Measurements from ENCODE around the gene OR10AD1.

OR10AD1 gene

DNA sequence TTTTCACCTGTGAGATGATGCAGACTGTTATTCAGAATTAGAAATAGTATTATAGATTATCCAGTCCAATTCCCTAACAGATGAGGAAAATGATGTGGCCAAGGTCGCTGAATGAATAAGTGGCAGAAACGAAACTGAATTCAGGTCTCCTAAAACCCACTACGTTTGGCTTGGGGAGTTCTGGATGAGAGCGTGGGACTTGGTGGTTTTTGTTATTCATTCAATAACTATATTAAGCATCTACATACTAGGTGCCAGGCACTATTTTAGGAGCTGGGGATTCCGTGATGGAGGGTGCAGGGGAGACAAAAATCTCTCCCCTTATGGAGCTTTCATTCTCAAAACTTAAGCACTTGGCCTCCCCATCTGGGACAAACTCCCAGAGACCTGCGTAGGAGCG is 20.5 kb downstream of the OR10AD1 start:
- Mint-ChIP-seq H3K4me1 (peaks cover 32% of the 10 kb centered on the region), H3K9me3 (no peaks in the 10 kb centered on the region), H3K27ac (peak overlapping the region; percentile 43 to 81), H3K4me3 (peak overlapping the region; percentile 91), H3K27me3 (peaks cover 59% of the 10 kb centered on the region)
- DNase-seq (no peak), ATAC-seq (no peak)

DNA sequence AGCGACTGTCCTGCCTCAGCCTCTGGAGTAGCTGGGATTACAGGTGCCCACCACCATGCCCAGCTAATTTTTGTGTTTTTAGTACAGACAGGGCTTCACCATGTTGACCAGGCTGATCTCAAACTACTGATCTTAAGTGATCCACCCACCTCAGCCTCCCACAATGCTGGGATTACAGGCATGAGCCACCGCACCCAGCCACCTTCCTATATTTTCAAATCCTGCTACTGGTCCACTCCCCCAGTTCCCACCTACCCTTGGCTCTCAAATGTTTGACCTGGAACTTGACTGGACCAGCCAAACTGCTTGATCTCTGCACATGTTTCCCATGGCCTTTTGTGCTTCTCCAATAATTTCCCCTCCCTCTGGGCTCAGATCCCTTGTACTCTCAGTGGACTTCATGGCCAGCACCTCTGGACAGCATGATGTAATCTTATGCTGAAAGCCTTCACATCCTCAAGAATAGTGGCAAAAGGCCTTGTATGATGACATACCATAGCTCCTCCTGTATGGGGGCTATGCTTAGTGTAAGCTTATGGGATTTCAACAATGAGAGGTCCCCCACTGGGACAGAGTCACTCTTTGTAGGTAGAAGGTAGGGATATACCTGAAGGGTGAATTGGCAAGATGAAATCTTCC is 22.1 kb downstream of the OR10AD1 start:
- no peaks in the 10 kb centered on the region for H3K9me3 Mint-ChIP-seq
- H3K4me3 Mint-ChIP-seq = no peak overlapping the region
- no peak overlapping the region for H3K27ac Mint-ChIP-seq
- peaks cover 36% of the 10 kb centered on the region for H3K4me1 Mint-ChIP-seq
- ATAC-seq = no peak
- DNase-seq = no peak
- peaks cover 54% of the 10 kb centered on the region for H3K27me3 Mint-ChIP-seq

DNA sequence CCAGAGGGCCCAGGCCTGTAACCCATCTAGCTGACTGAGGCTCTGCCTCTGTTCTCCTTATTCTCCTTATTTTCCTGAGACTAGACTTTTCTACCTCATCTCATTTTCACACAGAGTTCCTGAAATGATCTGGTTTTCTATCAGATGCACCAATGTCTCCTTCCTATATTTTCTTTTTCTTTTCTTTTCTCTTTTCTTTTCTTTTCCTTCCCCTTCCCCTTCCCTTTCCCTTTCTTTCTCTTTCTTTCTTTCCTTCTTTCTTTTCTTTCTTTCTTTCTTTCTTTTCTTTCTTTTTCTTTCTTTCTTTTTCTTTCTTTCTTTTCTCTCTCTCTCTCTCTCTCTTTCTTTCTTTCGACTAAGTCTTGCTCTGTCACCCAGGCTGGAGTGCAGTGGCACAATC is 22.7 kb downstream of the OR10AD1 start:
- Mint-ChIP-seq H3K27me3 (peaks cover 48% of the 10 kb centered on the region), H3K4me3 (no peak overlapping the region), H3K4me1 (peaks cover 36% of the 10 kb centered on the region), H3K27ac (no peak overlapping the region), H3K9me3 (no peaks in the 10 kb centered on the region)
- no peak for ATAC-seq
- no peak for DNase-seq

DNA sequence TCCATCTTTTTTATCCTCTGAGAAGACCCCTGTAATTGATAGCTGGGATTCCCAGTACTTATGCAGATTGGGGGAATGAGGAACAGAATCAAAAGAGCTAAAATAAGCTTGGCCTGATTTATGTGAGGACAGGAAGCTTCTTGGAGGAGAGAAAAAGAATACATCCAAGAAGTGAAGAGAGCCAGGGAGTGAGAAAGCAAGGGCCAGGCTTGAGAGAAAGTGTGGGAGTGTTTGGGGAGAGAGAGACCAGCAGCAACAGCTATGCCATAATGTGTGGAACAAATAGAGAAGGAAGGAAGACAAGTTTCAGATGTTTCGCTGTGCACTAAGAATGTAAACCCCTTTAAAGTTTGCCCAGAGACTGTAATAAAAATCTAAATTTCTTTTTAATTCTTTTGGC is 23.6 kb downstream of the OR10AD1 start:
- no peaks in the 10 kb centered on the region for H3K9me3 Mint-ChIP-seq
- DNase-seq (no peak), ATAC-seq (no peak)
- peaks cover 39% of the 10 kb centered on the region for H3K27me3 Mint-ChIP-seq
- H3K27ac Mint-ChIP-seq = no peak overlapping the region
- no peak overlapping the region for H3K4me3 Mint-ChIP-seq
- H3K4me1 Mint-ChIP-seq = peaks cover 30% of the 10 kb centered on the region

DNA sequence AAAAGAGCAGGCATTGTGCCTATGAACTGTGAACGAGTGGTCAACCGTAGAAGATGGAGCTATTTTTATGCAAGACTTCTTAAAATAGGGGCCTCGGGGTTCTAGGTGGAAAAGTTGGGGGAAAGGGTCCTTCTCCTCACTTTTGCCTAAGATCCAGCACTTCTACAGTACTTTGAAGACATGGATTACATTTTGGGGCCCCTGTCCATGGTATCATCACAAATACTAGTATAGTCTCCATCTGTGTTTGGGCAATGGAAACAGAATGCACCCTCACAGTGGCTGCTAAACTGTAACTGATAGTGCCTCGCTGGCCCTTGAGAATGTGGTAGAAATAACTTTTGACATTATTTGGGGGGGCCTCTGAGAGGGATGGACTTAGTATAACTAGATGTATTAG is 25.1 kb downstream of the OR10AD1 start:
- ATAC-seq (no peak), DNase-seq (no peak)
- H3K4me3 Mint-ChIP-seq = no peak overlapping the region

DNA sequence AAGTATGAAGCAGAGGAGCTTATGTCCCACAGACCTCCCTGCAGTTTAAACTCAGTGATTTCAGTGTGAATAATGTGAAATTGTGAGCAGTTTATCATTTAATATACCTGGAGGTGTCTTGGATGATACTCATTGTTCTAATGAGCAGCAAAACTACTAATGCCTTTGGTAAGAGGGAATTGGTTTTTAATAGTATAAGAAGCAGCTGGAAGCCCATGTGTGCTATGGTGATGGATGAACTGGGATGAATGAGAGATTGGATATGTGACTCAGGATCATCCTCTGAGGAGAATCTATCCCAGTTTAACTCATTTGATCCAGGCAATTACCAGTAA is 26.7 kb downstream of the OR10AD1 start:
- Mint-ChIP-seq H3K9me3 (no peaks in the 10 kb centered on the region), H3K4me1 (peaks cover 17% of the 10 kb centered on the region), H3K27ac (peak overlapping the region; percentile 20 to 92), H3K4me3 (peak overlapping the region; percentile 48 to 50), H3K27me3 (peaks cover 24% of the 10 kb centered on the region)
- no peak for ATAC-seq
- no peak for DNase-seq

More for the DNA sequence above, 25.1 kb downstream of the OR10AD1 start:
- Mint-ChIP-seq H3K4me1 (peaks cover 25% of the 10 kb centered on the region), H3K27ac (no peak overlapping the region), H3K27me3 (peaks cover 31% of the 10 kb centered on the region), H3K9me3 (no peaks in the 10 kb centered on the region)

DNA sequence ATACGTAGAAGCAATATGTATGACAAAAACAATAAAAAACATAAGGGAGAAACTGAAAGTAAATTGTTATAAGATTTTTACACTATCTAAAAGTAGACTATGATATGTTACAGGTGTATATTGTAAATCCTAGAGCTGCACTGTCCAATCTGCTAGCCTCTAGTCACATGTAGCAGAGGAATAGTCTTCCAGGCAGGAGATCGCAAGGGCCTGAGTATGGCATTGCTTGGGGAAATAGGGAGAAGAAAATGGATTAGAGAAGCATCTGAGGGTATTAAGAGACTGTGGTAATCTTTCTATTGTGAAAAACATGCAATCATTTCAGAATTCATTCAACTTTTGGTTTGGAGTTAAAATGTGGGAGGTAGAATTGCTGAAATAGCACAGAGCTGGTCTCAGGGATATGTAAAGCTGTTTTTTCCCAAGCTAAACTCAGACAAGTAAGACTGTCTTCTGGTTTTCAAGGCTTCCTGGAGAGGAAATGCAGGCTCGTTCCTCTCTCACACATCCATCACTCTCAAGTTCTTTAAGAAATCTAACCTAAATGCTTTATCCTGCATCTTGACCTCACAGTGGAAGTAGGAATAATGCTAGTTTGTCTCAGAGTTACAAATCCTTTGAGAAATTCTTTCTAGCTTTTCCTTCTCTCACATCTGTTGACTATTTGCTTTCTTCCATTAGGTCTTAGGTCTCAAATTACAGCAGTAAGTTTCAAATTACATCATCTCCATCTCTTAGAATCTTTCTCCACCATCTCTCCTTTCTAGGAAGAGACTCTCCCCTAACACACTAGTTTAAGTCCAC is 27.3 kb downstream of the OR10AD1 start:
- Mint-ChIP-seq H3K27me3 (peaks cover 18% of the 10 kb centered on the region), H3K9me3 (no peaks in the 10 kb centered on the region), H3K27ac (peak overlapping the region; percentile 72 to 92), H3K4me3 (peak overlapping the region; percentile 48 to 50), H3K4me1 (peaks cover 17% of the 10 kb centered on the region)
- ATAC-seq (no peak), DNase-seq (no peak)

DNA sequence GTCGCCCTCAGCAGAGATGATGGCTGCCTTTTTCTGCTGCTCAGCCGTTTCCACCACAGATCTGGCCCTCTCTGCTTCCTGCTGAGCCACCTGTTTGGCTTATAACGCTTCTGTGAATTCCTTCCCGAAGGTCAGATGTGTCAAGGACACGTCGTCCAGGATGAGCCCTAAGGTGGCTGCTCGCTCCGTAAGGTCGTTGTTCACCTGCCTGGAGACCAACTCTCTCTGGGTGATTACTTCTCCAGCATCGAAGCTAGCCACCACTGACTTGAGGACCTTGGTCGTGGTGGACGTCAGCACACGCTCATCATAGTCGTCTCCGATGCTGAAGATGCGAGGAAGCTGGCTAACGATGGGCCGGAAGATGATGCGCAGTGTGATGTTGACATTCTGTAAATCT is 34.1 kb downstream of the OR10AD1 start:
- ATAC-seq (no peak), DNase-seq (no peak)
- H3K4me1 Mint-ChIP-seq = no peaks in the 10 kb centered on the region
- no peak overlapping the region for H3K27ac Mint-ChIP-seq
- H3K4me3 Mint-ChIP-seq = no peak overlapping the region
- peaks cover 15% of the 10 kb centered on the region for H3K27me3 Mint-ChIP-seq
- no peaks in the 10 kb centered on the region for H3K9me3 Mint-ChIP-seq

DNA sequence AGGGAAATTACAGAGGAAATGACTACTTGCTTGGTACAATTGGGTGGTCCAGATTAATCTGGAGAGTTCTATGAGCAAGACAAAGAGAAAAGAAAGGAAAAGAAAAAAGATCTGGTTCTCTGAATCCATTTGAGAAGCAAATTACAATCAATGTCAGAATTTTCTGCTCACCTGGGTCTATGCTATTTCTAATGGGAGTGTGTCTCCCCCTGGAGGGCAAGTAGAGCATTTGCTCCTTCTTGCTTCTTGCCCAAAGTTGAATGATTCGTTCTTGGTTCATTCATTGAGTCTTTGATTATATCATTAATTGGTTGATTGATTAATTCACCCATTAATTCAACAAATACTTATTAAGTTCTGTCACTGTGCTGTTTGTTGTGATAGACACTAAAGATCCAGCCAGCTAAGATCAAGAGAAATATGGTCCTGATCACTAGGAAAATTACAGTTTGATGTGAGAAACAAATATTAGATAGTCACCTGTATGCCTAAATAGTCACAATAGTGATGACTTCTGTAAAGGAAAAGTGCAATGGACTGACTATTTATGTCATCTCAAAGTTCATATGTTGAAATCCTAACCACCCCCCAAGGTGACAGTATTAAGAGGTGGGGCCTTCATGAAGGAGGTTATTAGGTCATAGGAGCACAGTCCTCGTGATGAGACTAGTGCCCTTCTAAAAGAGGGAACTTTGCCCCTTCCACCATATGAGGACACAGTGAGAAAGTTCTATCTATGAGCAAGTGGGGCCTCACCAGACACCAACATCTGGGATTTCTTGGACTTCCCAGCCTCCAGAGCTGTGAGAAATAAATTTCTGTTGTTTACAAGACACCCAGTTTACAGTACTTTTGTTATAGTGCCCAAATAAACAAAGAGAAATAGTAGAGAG is 37.8 kb downstream of the OR10AD1 start:
- H3K4me3 Mint-ChIP-seq = no peak overlapping the region
- peak; percentile 39 to 50 for DNase-seq
- peaks cover 15% of the 10 kb centered on the region for H3K27me3 Mint-ChIP-seq
- H3K4me1 Mint-ChIP-seq = peaks cover 8% of the 10 kb centered on the region
- H3K27ac Mint-ChIP-seq = no peak overlapping the region
- H3K9me3 Mint-ChIP-seq = no peaks in the 10 kb centered on the region
- ATAC-seq = peak; percentile 70

DNA sequence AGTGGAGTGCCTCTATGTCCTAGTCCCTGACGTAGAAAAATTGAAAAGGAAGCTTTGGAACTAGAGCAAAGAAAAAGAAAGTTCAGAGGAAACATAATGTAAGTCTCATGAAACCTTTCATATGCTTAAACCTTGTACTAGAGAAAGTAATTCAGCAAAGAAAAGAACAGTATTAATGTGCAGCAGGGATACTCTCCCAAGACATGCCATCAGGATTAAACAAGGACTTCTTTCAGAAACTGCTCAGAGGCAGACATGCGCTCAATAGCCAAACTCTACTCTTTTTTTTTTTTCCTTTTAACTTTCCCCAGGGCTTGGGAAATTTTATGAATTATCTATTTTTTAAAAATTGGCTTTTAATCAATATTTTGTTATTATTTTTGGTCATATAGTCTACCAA is 38.6 kb downstream of the OR10AD1 start:
- peaks cover 10% of the 10 kb centered on the region for H3K4me1 Mint-ChIP-seq
- no peak overlapping the region for H3K4me3 Mint-ChIP-seq
- ATAC-seq (no peak), DNase-seq (no peak)
- H3K27me3 Mint-ChIP-seq = peaks cover 15% of the 10 kb centered on the region
- H3K9me3 Mint-ChIP-seq = no peaks in the 10 kb centered on the region
- H3K27ac Mint-ChIP-seq = no peak overlapping the region

DNA sequence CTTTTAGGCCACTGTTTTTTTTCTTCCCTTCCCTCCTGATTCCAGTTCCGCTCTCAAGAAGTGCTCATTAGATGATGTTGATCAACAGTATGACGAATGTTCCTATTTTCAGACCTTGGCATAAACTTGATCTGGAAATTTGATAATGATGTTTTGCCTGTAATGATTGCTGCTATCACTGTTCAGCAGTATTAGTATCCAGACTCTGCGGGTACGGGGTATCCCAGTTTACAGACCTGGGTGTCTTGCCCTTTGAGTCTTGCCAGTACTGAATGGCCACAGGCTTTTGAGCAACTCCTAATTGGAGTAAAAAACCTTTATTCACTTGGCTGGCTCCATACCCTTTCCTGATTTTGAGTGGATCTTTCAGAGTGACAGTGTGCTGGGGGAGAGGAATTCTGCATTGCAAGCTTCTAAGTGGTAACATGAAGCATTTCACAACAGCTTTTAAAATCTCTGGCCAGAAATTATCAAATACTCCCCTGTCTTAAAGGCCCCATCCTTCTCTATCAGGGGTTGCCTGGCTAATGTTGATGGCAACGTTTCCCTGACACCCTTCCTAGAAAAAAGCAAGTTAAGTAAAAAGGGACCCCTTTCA is 39.8 kb downstream of the OR10AD1 start:
- ATAC-seq = no peak
- Mint-ChIP-seq H3K9me3 (no peaks in the 10 kb centered on the region), H3K27ac (no peak overlapping the region)

DNA sequence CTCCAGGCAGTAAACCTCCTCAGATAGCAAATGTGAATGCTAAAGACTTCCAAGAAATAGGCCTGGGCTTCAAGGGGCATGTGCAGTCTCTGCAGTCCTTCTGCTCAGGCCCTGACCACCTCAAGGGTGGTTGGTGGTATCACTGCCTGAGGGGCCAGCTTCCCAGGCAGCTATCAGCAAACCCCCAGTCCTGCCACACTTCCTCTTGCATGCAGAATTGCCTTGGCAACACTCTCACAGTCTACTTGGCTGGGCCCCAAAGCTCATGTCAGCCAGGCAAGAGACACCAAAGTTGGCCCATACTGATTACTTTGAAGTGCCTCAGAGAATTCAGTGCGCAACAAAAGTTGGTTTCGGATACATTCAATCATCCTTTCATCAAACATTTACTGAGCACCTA is 42.3 kb downstream of the OR10AD1 start:
- Mint-ChIP-seq H3K27me3 (peaks cover 7% of the 10 kb centered on the region), H3K4me1 (peaks cover 37% of the 10 kb centered on the region), H3K9me3 (no peaks in the 10 kb centered on the region), H3K27ac (no peak overlapping the region), H3K4me3 (no peak overlapping the region)
- no peak for DNase-seq
- no peak for ATAC-seq

More for the DNA sequence above, 39.8 kb downstream of the OR10AD1 start:
- peaks cover 19% of the 10 kb centered on the region for H3K4me1 Mint-ChIP-seq
- peaks cover 15% of the 10 kb centered on the region for H3K27me3 Mint-ChIP-seq
- no peak overlapping the region for H3K4me3 Mint-ChIP-seq
- DNase-seq = no peak

DNA sequence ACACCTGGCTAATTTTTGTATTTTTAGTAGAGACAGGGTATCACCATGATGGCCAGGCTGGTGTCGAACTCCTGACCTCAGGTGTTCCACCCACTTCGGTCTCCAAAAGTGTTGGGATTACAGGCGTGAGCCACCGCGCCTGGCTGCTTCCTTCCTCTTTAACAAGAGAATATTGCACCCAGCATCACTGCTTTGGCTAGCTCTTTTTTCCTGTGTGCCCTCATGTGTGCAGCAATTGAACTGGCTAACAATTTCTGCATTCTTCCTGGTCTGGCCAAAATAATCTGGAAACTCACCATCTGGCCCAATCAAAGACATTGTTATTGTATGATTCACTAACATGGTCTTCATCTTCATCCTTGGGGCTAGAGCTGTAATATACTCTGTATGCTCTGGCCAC is 43.0 kb downstream of the OR10AD1 start:
- Mint-ChIP-seq H3K27me3 (no peaks in the 10 kb centered on the region), H3K4me3 (no peak overlapping the region), H3K4me1 (peaks cover 44% of the 10 kb centered on the region), H3K9me3 (no peaks in the 10 kb centered on the region), H3K27ac (no peak overlapping the region)
- DNase-seq = no peak
- ATAC-seq = no peak

DNA sequence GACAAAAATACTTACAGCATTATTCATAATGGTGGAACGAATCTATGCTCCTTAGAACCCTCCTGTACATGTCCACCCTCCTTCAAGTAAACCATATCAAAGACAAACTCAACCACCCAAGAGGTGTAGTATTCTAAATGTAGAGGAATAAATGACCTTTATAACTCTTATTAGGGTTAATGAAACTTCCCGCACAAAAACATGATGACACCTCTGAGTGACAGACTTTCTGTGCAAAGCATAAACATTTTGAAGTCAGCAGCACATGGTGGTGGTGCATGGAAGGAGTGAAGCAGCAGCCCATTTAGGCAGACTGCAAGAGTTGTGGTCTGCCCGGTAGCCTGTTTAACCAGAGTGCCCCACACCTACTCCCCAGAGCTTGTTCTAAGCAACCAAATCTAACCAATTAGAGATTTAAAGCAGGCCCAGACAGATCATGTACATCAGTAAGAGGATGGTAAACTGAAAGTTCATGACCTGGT is 45.2 kb downstream of the OR10AD1 start:
- no peaks in the 10 kb centered on the region for H3K27me3 Mint-ChIP-seq
- peak overlapping the region; percentile 93 for H3K4me3 Mint-ChIP-seq
- peaks cover 60% of the 10 kb centered on the region for H3K4me1 Mint-ChIP-seq
- H3K27ac Mint-ChIP-seq = peak overlapping the region; percentile 92 to 98
- peak; percentile 7 to 21 for DNase-seq
- ATAC-seq = peak; percentile 16
- no peaks in the 10 kb centered on the region for H3K9me3 Mint-ChIP-seq
